BJ (cell line): ENCODE measurements around the gene PDLIM7. TPM values are rescaled to one million over a fixed set of nuclear protein-coding genes. Genes with fewer than 3 reads are reported as not detected.

Experiments
- CTCF ChIA-PET: fragments of 350-600 bp; formaldehyde crosslinking; extraction: SDS; loops from one replicate; lab custom pipeline; 2021; ENCODE audit warnings: antibody characterized with exemption, inconsistent platforms; lab: Yijun Ruan, JAX
- POLR2A ChIA-PET: fragments of 300-600 bp; sonication (Branson Sonifier 250); formaldehyde crosslinking; extraction: SDS; loops from one replicate; lab custom pipeline; 2021; ENCODE audit warnings: antibody characterized with exemption; lab: Charles Lee
- DNase-seq: peaks from one replicate; pipeline ENCODE4 v3.0.0-alpha.2; 2011; ENCODE audit warnings: low read depth
- H3K27me3 ChIP-seq: 2 replicates; pipeline ENCODE4 v1.6.0; 2011; ENCODE audit warnings: low read length; ENCODE audit not compliant: control insufficient read depth, insufficient read depth
- H3K36me3 ChIP-seq: 2 replicates; pipeline ENCODE4 v1.5.1; 2011; ENCODE audit warnings: low read length; ENCODE audit not compliant: control insufficient read depth, insufficient read depth
- H3K4me3 ChIP-seq: 2 replicates; pipeline ENCODE4 v1.5.1; 2011; ENCODE audit warnings: low read depth, mild to moderate bottlenecking, control low read depth, low read length
- CTCF ChIP-seq: IDR thresholded peaks from 2 replicates; pipeline ENCODE4 v1.5.1; 2011; ENCODE audit warnings: low read depth, mild to moderate bottlenecking, control low read depth, inconsistent platforms, low read length, moderate library complexity; ENCODE audit not compliant: insufficient read depth
- polyA minus RNA-seq: library from RNA; depleted of rRNA, polyadenylated mRNA; stranded (reverse); fragments of >200 nt; gene quantifications from 2 replicates; pipeline ENCODE4 v1.2.3, GENCODE V29; 2011; rRNA and poly(A)+ RNA removed
- polyA plus RNA-seq: library from polyadenylated mRNA; depleted of rRNA; stranded (reverse); fragments of >200 nt; gene quantifications from 2 replicates; pipeline ENCODE4 v1.2.3, GENCODE V29; 2011; rRNA removed

The PDLIM7 gene, protein sequence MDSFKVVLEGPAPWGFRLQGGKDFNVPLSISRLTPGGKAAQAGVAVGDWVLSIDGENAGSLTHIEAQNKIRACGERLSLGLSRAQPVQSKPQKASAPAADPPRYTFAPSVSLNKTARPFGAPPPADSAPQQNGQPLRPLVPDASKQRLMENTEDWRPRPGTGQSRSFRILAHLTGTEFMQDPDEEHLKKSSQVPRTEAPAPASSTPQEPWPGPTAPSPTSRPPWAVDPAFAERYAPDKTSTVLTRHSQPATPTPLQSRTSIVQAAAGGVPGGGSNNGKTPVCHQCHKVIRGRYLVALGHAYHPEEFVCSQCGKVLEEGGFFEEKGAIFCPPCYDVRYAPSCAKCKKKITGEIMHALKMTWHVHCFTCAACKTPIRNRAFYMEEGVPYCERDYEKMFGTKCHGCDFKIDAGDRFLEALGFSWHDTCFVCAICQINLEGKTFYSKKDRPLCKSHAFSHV
- polyA plus RNA-seq = 344 and 624 TPM in 2 replicates
- polyA minus RNA-seq = 184 and 206 TPM in 2 replicates

GRCh38 chr5:177497292-177498012 is at the start of gene PDLIM7:
TSS of gene PDLIM7 (minus strand) at chr5:177497604. CDS start at chr5:177496512, 1,092 bp downstream.
- POLR2A ChIA-PET = interaction anchor here (0.6 to 1.0 kb wide), 10 partner anchors 17 to 188 kb away, joined by 3 to 10 read pairs (median 4); partner anchors contain the start of genes B4GALT7 and DDX41
- Histone ChIP-seq H3K27me3 (no peaks in the 10 kb centered on the region), H3K36me3 (peaks cover 25% of the 10 kb centered on the region), H3K4me3 (peak within 1 kb of the TSS; percentile 86)
- peak; percentile 89 for DNase-seq
- CTCF ChIA-PET = interaction anchor here (0.7 to 8.2 kb wide), 10 partner anchors 11 to 188 kb away, joined by 3 to 85 read pairs (median 5); no protein-coding TSS in a partner anchor
- TF ChIP-seq CTCF = peak; percentile 45

GRCh38 chr5:177546258-177546741 is 48.9 kb upstream of the PDLIM7 start:
- ChIA-PET CTCF (interaction anchor here (0.6 to 1.8 kb wide), 6 partner anchors 8 to 57 kb away, joined by 3 to 13 read pairs (median 3); partner anchors contain the start of gene TMED9), POLR2A (interaction anchor here (0.5 to 1.2 kb wide), 5 partner anchors 9 to 1768 kb away, joined by 3 to 5 read pairs (median 3); no protein-coding TSS in a partner anchor)
- peak; percentile 16; the same call in 1 of the 2 replicates for TF ChIP-seq CTCF

GRCh38 chr5:177545487-177546257 is 48.3 kb upstream of the PDLIM7 start:
- ChIA-PET POLR2A (interaction anchor here (0.6 to 1.2 kb wide), 4 partner anchors 8 to 242 kb away, joined by 4 to 5 read pairs (median 4); partner anchors contain the start of genes PRELID1 and RAB24), CTCF (interaction anchor here (0.7 to 1.8 kb wide), 4 partner anchors 7 to 44 kb away, joined by 3 to 13 read pairs (median 4); no protein-coding TSS in a partner anchor)
- H3K27me3 ChIP-seq = no peaks in the 10 kb centered on the region
- TF ChIP-seq CTCF = no peak
- H3K4me3 ChIP-seq = no peak overlapping the region
- peak; percentile 48 for DNase-seq
- 0 out of 2 replicates have a peak, but pooled peaks cover 2% of the 10 kb centered on the region for H3K36me3 ChIP-seq

More at GRCh38 chr5:177546258-177546741, 48.9 kb upstream of the PDLIM7 start:
- Histone ChIP-seq H3K36me3 (0 out of 2 replicates have a peak, but pooled peaks cover 2% of the 10 kb centered on the region), H3K4me3 (no peak overlapping the region), H3K27me3 (no peaks in the 10 kb centered on the region)
- peak; percentile 97 for DNase-seq

DNA sequence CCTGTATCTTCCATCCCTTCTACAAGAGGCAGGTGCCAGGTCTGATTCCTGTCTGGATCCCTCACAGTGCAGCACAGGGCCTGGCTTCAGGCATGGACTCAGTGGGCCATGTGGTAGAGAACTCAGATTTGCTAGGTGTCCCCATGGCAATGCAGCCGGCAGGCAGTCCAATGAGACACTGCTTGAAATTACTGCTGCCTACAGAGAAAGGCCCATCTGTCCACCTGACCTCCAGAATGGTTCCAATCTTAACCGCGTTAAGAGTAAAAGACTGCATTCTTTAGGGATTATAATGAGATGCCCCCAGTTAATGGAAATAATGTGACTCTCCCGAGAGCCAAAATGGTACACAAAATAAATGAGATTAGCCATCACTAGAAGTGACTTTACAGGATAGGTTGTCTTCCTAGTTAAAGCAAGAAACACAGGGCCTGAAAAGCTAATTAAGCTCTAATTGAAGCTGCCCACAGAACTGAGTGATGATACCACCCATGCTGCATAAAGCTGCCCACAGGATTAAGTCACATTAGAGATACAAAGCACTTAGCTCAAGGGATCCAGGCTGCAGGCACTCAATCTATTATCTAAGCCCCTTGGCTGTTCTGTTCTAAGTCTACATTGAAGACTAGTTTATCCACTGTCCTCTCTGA is 45.5 kb upstream of the PDLIM7 start:
- ChIA-PET POLR2A (no interaction called here), CTCF (interaction anchor here (2.3 kb wide), 1 partner anchor 41 kb away, joined by 8 read pairs; no protein-coding TSS in a partner anchor)

More for the DNA sequence above, 45.5 kb upstream of the PDLIM7 start:
- no peaks in the 10 kb centered on the region for H3K27me3 ChIP-seq
- DNase-seq = no peak
- H3K4me3 ChIP-seq = no peak overlapping the region
- TF ChIP-seq CTCF = no peak
- peaks cover 6% of the 10 kb centered on the region for H3K36me3 ChIP-seq
